Esophagus muscularis mucosa (tissue), 4 donors: Measurements from ENCODE around the gene INSM1.

ENCODE experiments used
- CTCF ChIP-seq, 3 experiments: fragments of 200-600 bp in 2 of 3; fragments of 450-650 bp in 1 of 3; sonication (generic) in 2 of 3; IDR thresholded peaks; one replicate each; pipeline ENCODE4 v1.5.1; 2017 to 2019; ENCODE audit warnings: antibody characterized with exemption in 3 of 3, mild to moderate bottlenecking in 2 of 3, moderate library complexity in 1 of 3
- EP300 ChIP-seq: sonication (generic); formaldehyde crosslinking; IDR thresholded peaks from one replicate; pipeline ENCODE4 v1.6.1; 2017; ENCODE audit warnings: antibody characterized with exemption
- POLR2A ChIP-seq: fragments of 450-650 bp; IDR thresholded peaks from one replicate; pipeline ENCODE4 v1.6.1; 2017; ENCODE audit warnings: antibody characterized with exemption, moderate library complexity, mild to moderate bottlenecking, low read depth
- POLR2AphosphoS5 ChIP-seq, 2 donors: sonication (generic); formaldehyde crosslinking; IDR thresholded peaks; one replicate each; pipeline ENCODE4 v1.6.1; 2017; ENCODE audit warnings: antibody characterized with exemption in 2 of 2

GRCh38 chr20:20417876-20418676 is 50.2 kb downstream of the INSM1 start:
- TF ChIP-seq CTCF (IDR thresholded peaks at IDR 0.05) (no peak), POLR2AphosphoS5 (IDR thresholded peaks at IDR 0.05) (no peak), EP300 (no peak), POLR2A (no peak)
